HG03280 (cell line): Measurements from ENCODE around the gene XPO1.

ENCODE experiments used
- ATAC-seq: cut with Tn5 transposase; IDR thresholded peaks from one replicate; pipeline ENCODE4 v1.9.1; 2021; ENCODE audit warnings: mild to moderate bottlenecking, moderate library complexity; ENCODE audit not compliant: unreplicated experiment

The XPO1 gene

DNA sequence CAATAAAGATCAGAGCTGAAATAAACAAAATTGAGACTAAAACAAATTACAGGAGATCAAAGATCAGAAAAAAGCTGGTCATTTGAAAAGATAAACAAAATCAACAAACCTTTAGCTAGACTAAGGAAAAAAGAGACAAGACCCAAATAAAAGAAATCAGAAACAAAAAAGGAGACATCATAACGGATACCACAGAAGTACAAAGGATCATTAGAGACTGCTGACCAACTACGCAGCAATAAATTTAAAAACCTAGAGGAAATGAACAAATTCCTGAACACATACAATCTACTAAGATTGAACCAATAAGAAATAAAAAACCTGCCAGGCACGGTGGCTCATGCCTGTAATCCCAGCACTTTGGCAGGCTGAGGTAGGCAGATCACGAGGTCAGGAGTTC lies 101.0 kb downstream of the XPO1 start:
- no peak for ATAC-seq

DNA sequence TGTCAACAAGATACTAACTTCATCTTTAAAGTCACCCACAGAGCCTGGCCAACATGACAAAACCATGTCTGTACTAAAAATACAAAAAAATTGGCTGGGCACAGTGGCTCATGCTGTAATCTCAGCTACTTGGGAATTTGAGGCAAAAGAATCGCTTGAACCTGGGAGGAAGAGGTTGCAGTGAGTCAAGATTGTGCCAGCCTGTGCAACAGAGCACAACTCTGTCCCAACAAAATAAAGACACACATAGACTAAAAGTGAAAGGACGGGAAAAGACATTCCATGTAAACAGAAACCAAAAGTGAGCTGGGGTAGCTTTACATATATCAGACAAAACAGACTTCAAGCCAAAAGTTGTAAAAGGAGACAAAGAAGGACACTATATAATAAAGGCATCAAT lies 102.1 kb downstream of the XPO1 start:
- ATAC-seq = no peak

DNA sequence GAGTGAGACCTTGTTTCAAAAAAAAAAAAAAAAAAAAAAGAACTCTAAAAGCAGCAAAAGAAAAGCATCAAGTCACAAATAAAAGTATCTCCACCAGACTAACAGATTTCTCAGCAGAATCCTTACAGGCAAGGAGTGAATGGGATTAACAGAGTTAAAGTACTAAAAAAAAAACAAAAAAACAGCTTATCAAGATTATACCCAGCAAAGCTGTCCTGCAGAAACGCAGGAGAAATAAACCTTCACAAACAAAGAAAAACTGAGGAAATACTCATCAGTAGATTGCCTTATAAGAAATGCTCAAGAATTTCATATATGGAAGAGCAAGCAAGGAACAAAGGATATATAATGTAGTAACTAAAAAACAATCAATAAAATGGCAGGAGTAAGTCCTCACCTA lies 102.9 kb downstream of the XPO1 start:
- no peak for ATAC-seq

DNA sequence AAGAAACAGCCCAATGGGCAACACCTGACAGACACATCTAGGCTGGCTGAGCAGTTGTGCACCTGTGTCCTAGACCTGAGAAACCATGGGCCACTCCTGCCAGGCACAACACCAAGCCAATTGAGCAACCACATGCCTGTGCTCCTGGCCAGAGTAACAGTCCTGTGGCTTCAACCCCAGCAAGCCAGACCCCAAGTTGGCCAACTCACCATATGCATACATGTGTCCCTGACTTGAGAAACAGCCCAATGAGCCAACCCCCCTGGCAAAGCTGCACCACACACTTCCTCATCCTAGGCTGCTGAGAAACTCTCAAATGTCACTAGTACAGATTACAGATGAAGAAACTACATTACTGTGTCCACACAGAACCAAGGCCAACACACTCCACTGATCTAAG lies 103.8 kb downstream of the XPO1 start:
- ATAC-seq = no peak

DNA sequence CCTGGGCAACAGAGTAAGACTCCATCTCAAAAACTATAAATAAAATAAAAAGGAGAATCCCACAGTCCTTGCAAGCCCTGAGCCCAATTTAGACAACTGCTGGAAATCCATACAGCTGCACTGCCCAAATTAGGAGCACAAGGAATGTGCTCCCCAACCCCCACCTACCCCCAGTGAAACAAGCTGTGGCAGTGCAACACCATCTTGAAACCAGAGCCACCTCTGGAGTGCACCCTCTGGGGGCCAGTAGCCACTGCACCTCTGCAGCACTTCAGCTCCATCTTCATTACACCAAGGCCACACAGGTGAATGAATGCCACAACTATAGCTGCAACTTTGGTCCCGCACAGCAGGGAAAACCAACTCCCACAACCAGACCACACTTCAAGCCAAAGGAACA lies 104.5 kb downstream of the XPO1 start:
- ATAC-seq = no peak

DNA sequence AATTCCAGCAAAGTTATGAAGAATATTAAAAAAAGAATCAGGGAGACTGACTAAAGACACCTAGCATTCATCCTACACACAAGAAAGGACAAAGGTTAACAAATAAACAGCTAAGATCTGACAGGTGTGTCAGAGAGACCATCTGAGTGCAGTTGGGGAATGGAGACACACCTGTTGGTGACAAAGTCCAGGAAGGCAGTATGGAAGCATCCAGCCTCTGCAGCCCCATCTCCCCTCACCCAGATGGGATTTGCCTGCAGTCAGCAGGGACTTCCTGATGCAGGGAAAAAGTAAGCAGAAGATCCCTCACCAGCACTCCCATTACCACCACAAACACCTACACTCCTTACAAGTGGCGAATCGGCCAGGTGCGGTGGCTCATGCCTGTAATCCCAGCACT lies 105.2 kb downstream of the XPO1 start:
- no peak for ATAC-seq

DNA sequence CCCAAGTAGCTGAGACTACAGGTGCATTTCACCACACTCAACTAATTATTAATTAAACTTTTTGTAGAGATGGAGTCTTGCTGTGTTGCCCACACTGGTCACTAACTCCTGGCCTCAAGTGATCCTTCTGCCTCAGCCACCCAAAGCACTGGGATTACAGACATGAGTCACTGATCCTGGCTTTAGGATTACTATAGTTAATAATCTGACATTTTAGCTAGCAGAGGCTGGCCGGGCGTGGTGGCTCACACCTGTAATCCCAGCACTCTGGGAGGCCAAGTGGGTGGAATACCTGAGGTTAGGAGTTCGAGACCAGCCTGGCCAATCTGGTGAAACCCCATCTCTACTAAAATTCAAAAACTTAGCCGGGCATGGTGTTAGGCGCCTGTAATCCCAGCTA lies 106.8 kb downstream of the XPO1 start:
- ATAC-seq = no peak
